Endothelial cell of umbilical vein (primary cell): Measurements from ENCODE around the gene FNIP1. TPM values are rescaled to one million over a fixed set of nuclear protein-coding genes. Genes with fewer than 3 reads are reported as not detected.
"Not testable (repeated sequence)": the region's sequence is repeated elsewhere in the genome, so short reads cannot be mapped to it uniquely, and the experiment has no call there.

Source experiments
- BruUV-seq: library from RNA; stranded (reverse); fragments of 400-500 nt; replicated peaks from 2 replicates; lab custom pipeline; 2021; lab: Mats Ljungman, UMichigan
- CTCF ChIA-PET: fragments of 300-600, 350-600 bp; sonication (Branson Sonifier 250); formaldehyde crosslinking; loops from one replicate; lab custom pipeline; 2021; ENCODE audit warnings: antibody characterized with exemption, inconsistent platforms; lab: Charles Lee
- POLR2A ChIA-PET: fragments of 300-600, 350-600 bp; sonication (Branson Sonifier 250); formaldehyde crosslinking; loops from one replicate; lab custom pipeline; 2021; ENCODE audit warnings: antibody characterized with exemption, inconsistent platforms; lab: Charles Lee
- DNase-seq: peaks from one replicate; pipeline ENCODE4 v3.0.0-alpha.2; 2011; ENCODE audit warnings: low read depth, low spot score
- FAIRE-seq: peaks from 2 replicates; lab custom pipeline; 2011; peaks lifted over from hg19 to GRCh38; lab: Jason Lieb, UNC
- H2AFZ ChIP-seq: 2 replicates; pipeline ENCODE4 v1.6.0; 2012; ENCODE audit warnings: low read depth, low read length, control low read depth, inconsistent platforms
- H3K27ac ChIP-seq: 2 replicates; pipeline ENCODE4 v1.5.1; 2011; ENCODE audit warnings: low read depth, mild to moderate bottlenecking, control low read depth, low read length, moderate library complexity; ENCODE audit not compliant: insufficient read depth
- H3K27me3 ChIP-seq, 2 experiments: 2 replicates each; pipeline versions ENCODE4 v1.6.0 to v1.6.1; 2011; ENCODE audit warnings: low read length in 2 of 2, mixed read lengths in 1 of 2; ENCODE audit not compliant: control insufficient read depth in 2 of 2, insufficient read depth in 2 of 2
- H3K36me3 ChIP-seq, 2 experiments: 2 replicates in 1 of 2; 3 replicates in 1 of 2; pipeline ENCODE4 v1.5.1; 2011; ENCODE audit warnings: low read length in 2 of 2, mild to moderate bottlenecking in 1 of 2, moderate library complexity in 1 of 2; ENCODE audit not compliant: control insufficient read depth in 2 of 2, insufficient read depth in 2 of 2; ENCODE audit errors: extremely low read depth in 1 of 2
- H3K4me1 ChIP-seq: 3 replicates; pipeline ENCODE4 v1.5.1; 2011; ENCODE audit warnings: mild to moderate bottlenecking, low read length; ENCODE audit not compliant: control insufficient read depth, insufficient read depth; ENCODE audit errors: extremely low read depth
- H3K4me2 ChIP-seq: 2 replicates; pipeline ENCODE4 v1.6.1; 2011; ENCODE audit warnings: low read length, control low read depth, mixed read lengths; ENCODE audit not compliant: insufficient read depth
- H3K4me3 ChIP-seq, 3 experiments: fragments of 200-600 bp in 1 of 3; sonication (generic), shearing (Covaris generic) in 1 of 3; replicated peaks in 1 of 3; 2 replicates each; pipeline ENCODE4 v1.5.1; 2011 to 2016; ENCODE audit warnings: control low read depth in 3 of 3, low read length in 3 of 3, mild to moderate bottlenecking in 2 of 3, inconsistent platforms in 1 of 3, low read depth in 1 of 3, moderate library complexity in 1 of 3; ENCODE audit not compliant: insufficient read depth in 1 of 3
- H3K79me2 ChIP-seq: 2 replicates; pipeline ENCODE4 v1.6.0; 2012; ENCODE audit warnings: low read length, inconsistent platforms; ENCODE audit not compliant: control insufficient read depth, insufficient read depth
- H3K9ac ChIP-seq: replicated peaks from 2 replicates; pipeline ENCODE3; 2011; ENCODE audit warnings: low read length, control low read depth; ENCODE audit not compliant: insufficient read depth; ENCODE audit errors: extremely low read depth
- H3K9me1 ChIP-seq: replicated peaks from 3 replicates; pipeline ENCODE4 v1.6.0; 2011; ENCODE audit warnings: mild to moderate bottlenecking, low read length; ENCODE audit not compliant: control insufficient read depth, insufficient read depth; ENCODE audit errors: extremely low read depth
- H3K9me3 ChIP-seq: replicated peaks from 2 replicates; pipeline ENCODE4 v1.5.1; 2012; ENCODE audit warnings: low read length, inconsistent platforms; ENCODE audit not compliant: control insufficient read depth, insufficient read depth
- H4K20me1 ChIP-seq: replicated peaks from 2 replicates; pipeline ENCODE3; 2011; ENCODE audit warnings: mild to moderate bottlenecking, low read length; ENCODE audit not compliant: control insufficient read depth, insufficient read depth; ENCODE audit errors: extremely low read depth
- CTCF ChIP-seq, 2 donors: IDR thresholded peaks; 1 replicate in 1 of 2; 2 replicates in 1 of 2; pipeline ENCODE4 v1.5.1; 2011; ENCODE audit warnings: low read length in 2 of 2, mild to moderate bottlenecking in 2 of 2, moderate library complexity in 2 of 2, control low read depth in 1 of 2, inconsistent platforms in 1 of 2, low read depth in 1 of 2; ENCODE audit not compliant: insufficient read depth in 1 of 2; ENCODE audit errors: extremely low read depth in 1 of 2
- EZH2 ChIP-seq: IDR thresholded peaks from 2 replicates; pipeline ENCODE4 v1.6.1; 2012; ENCODE audit warnings: borderline replicate concordance, low read depth, mild to moderate bottlenecking, moderate library complexity, low read length, inconsistent platforms; ENCODE audit not compliant: severe bottlenecking
- FOS ChIP-seq: IDR thresholded peaks from 2 replicates; pipeline ENCODE4 v1.6.1; 2011; ENCODE audit warnings: mild to moderate bottlenecking, low read length, moderate library complexity, borderline replicate concordance; ENCODE audit not compliant: insufficient read depth
- GATA2 ChIP-seq: IDR thresholded peaks from 2 replicates; pipeline ENCODE4 v1.7.0; 2011; ENCODE audit warnings: low read depth, mild to moderate bottlenecking, moderate library complexity, mixed read lengths, low read length; ENCODE audit not compliant: insufficient read length, insufficient read depth
- JUN ChIP-seq: IDR thresholded peaks from 2 replicates; pipeline ENCODE4 v1.6.1; 2011; ENCODE audit warnings: borderline replicate concordance, low read depth; ENCODE audit not compliant: insufficient read length, insufficient read depth
- MAX ChIP-seq: IDR thresholded peaks from 2 replicates; pipeline ENCODE4 v1.6.1; 2011; ENCODE audit not compliant: insufficient read depth, insufficient read length
- MYC ChIP-seq: IDR thresholded peaks from one replicate; pipeline ENCODE4 v1.6.1; 2011; ENCODE audit warnings: mild to moderate bottlenecking, low read depth, low read length
- POLR2A ChIP-seq: IDR thresholded peaks from 2 replicates; pipeline ENCODE4 v1.6.1; 2012; ENCODE audit warnings: low read depth, mild to moderate bottlenecking, control low read depth, low read length
- POLR2AphosphoS5 ChIP-seq: IDR thresholded peaks from 2 replicates; pipeline ENCODE4 v1.6.1; 2012; ENCODE audit warnings: low read depth, mild to moderate bottlenecking, control low read depth, low read length, moderate library complexity; ENCODE audit not compliant: insufficient read depth
- dilution Hi-C: fragments of 300-500 bp; cut with MboI; formaldehyde crosslinking; loops from one replicate; pipeline ENCODE4 v1.15.0; 2019; ENCODE audit warnings: low sequenced_read_pairs; ENCODE audit not compliant: extremely low pct_ligation_motif_present
- intact Hi-C: fragments of 100-400 bp; cut with micrococcal nuclease; formaldehyde crosslinking; loops from one replicate; pipeline ENCODE4 v1.10.0; 2022
- polyA plus RNA-seq, 4 experiments: library from polyadenylated mRNA; depleted of rRNA in 3 of 4; stranded (reverse) in 3 of 4; unstranded in 1 of 4; fragments of >200 nt; gene quantifications; 2 replicates each; pipeline versions ENCODE4 v1.2.1 to v1.2.3, GENCODE V29; 2011 to 2012; ENCODE audit warnings: missing spikeins in 1 of 4
- total RNA-seq: library from RNA; stranded (reverse); gene quantifications from 2 replicates; pipeline ENCODE4 v1.2.3, GENCODE V29; 2021

The FNIP1 gene
- total and polyA plus RNA-seq, 2 donors (not counting 3 experiments of a cell fraction or from before 2014, with no cell fraction given) = 5.9 to 27.3 TPM

GRCh38 chr5:131724089-131724488 lies 72.7 kb downstream of the FNIP1 start:
- intact Hi-C loops, H4K20me1 ChIP-seq, H3K36me3 ChIP-seq, H3K9me1 ChIP-seq, H3K27me3 ChIP-seq, DNase-seq, H3K27ac ChIP-seq, H3K4me3 ChIP-seq, H3K9me3 ChIP-seq, H3K4me1 ChIP-seq, POLR2A ChIA-PET, H3K4me2 ChIP-seq, H3K79me2 ChIP-seq, dilution Hi-C loops, BruUV-seq, H2AFZ ChIP-seq, H3K9ac ChIP-seq: not testable (repeated sequence)
- FAIRE-seq = peak; percentile 18
- CTCF ChIA-PET = interaction anchor here (0.6 kb wide), 1 partner anchor 15 kb away, joined by 5 read pairs; no protein-coding TSS in a partner anchor

- peak; percentile 91 for DNase-seq
- no peak overlapping the region for H3K4me2 ChIP-seq
- no peak overlapping the region for H3K4me3 ChIP-seq
- ChIA-PET POLR2A (no interaction called here), CTCF (no interaction called here)
- FAIRE-seq = no peak
- BruUV-seq = no TSS peak
- no peaks in the 10 kb centered on the region for H3K9me1 ChIP-seq
- intact Hi-C loops = no loop called here
- no peaks in the 10 kb centered on the region for H4K20me1 ChIP-seq
- no peaks in the 10 kb centered on the region for H3K27me3 ChIP-seq
- H3K9me3 ChIP-seq = no peaks in the 10 kb centered on the region
- H3K36me3 ChIP-seq = no peaks in the 10 kb centered on the region
- H3K4me1 ChIP-seq = no peaks in the 10 kb centered on the region
- H2AFZ ChIP-seq = no peak overlapping the region
- H3K27ac ChIP-seq = no peak overlapping the region
- H3K9ac ChIP-seq = no peak overlapping the region
- TF ChIP-seq MYC (no peak), GATA2 (no peak), MAX (no peak), EZH2 (no peak), POLR2A (no peak), JUN (no peak), FOS (no peak), CTCF (IDR thresholded peaks at IDR 0.05; ENCODE audit: extremely low read depth in 1 of 2, insufficient read depth in 1 of 2, low read depth in 1 of 2, low read length in 2 of 2) (no peak), POLR2AphosphoS5 (no peak)
- H3K79me2 ChIP-seq = peaks cover 7% of the 10 kb centered on the region
- dilution Hi-C loops = no loop called here
Measured at GRCh38 chr5:131720714-131721113, 76.1 kb downstream of the FNIP1 start.
